Central memory CD8-positive, alpha-beta T cell (primary cell): ENCODE measurements around the gene C1D.

ENCODE experiments used
- ATAC-seq: fragments of 150-1000 bp; cut with Tn5 transposase; replicated peaks from 2 replicates; pipeline ENCODE4 v1.10.0; 2022; ENCODE audit warnings: mild to moderate bottlenecking, moderate FRiP score, moderate number of reproducible peaks; ENCODE audit not compliant: poor library complexity, severe bottlenecking; ENCODE audit errors: extremely low read depth
- DNase-seq, 2 donors: peaks; one replicate each; pipeline ENCODE4 v3.0.0; 2021; ENCODE audit warnings: low spot score in 2 of 2
- H3K27ac Mint-ChIP-seq: one replicate; pipeline ENCODE4 v1.8.0; 2022; ENCODE audit warnings: low read depth, mild to moderate bottlenecking, moderate library complexity, mixed read lengths
- H3K27me3 Mint-ChIP-seq: one replicate; pipeline ENCODE4 v1.8.0; 2022; ENCODE audit warnings: mixed read lengths
- H3K36me3 Mint-ChIP-seq: one replicate; pipeline ENCODE4 v1.8.0; 2022; ENCODE audit warnings: mild to moderate bottlenecking, moderate library complexity, mixed read lengths; ENCODE audit not compliant: insufficient read depth
- H3K4me1 Mint-ChIP-seq: one replicate; pipeline ENCODE4 v1.8.0; 2022; ENCODE audit warnings: mixed read lengths
- H3K4me3 Mint-ChIP-seq: one replicate; pipeline ENCODE4 v1.8.0; 2022; ENCODE audit warnings: mild to moderate bottlenecking, moderate library complexity, mixed read lengths
- H3K9me3 Mint-ChIP-seq: one replicate; pipeline ENCODE4 v1.8.0; 2022; ENCODE audit warnings: mixed read lengths

The C1D gene

GRCh38 chr2:68046642-68047240 lies 16.1 kb downstream of the C1D start:
- Mint-ChIP-seq H3K9me3 (no peaks in the 10 kb centered on the region), H3K27ac (no peak overlapping the region), H3K4me3 (no peak overlapping the region), H3K36me3 (peaks cover 30% of the 10 kb centered on the region), H3K4me1 (peaks cover 30% of the 10 kb centered on the region), H3K27me3 (no peaks in the 10 kb centered on the region)
- no peak for DNase-seq
- no peak for ATAC-seq

- Mint-ChIP-seq H3K4me3 (no peak overlapping the region), H3K27me3 (no peaks in the 10 kb centered on the region), H3K27ac (no peak overlapping the region), H3K36me3 (peaks cover 34% of the 10 kb centered on the region), H3K4me1 (peaks cover 25% of the 10 kb centered on the region), H3K9me3 (no peaks in the 10 kb centered on the region)
- no peak for ATAC-seq
- no peak for DNase-seq
These were observed 16.6 kb downstream of the C1D start for GRCh38 chr2:68046224-68046623.

GRCh38 chr2:68045342-68045741 lies 17.5 kb downstream of the C1D start:
- Mint-ChIP-seq H3K36me3 (peaks cover 31% of the 10 kb centered on the region), H3K4me1 (peaks cover 18% of the 10 kb centered on the region), H3K9me3 (no peaks in the 10 kb centered on the region), H3K4me3 (no peak overlapping the region), H3K27ac (no peak overlapping the region), H3K27me3 (no peaks in the 10 kb centered on the region)
- no peak for DNase-seq
- no peak for ATAC-seq

- peaks cover 29% of the 10 kb centered on the region for H3K36me3 Mint-ChIP-seq
- H3K27me3 Mint-ChIP-seq: no peaks in the 10 kb centered on the region
- DNase-seq (no peak), ATAC-seq (no peak)
- H3K27ac Mint-ChIP-seq: no peak overlapping the region
- H3K4me1 Mint-ChIP-seq: peaks cover 11% of the 10 kb centered on the region
- no peak overlapping the region for H3K4me3 Mint-ChIP-seq
- H3K9me3 Mint-ChIP-seq: no peaks in the 10 kb centered on the region
These were observed 18.7 kb downstream of the C1D start for GRCh38 chr2:68044099-68044498.

GRCh38 chr2:68043695-68044094 lies 19.1 kb downstream of the C1D start:
- H3K27ac Mint-ChIP-seq: no peak overlapping the region
- ATAC-seq (no peak), DNase-seq (no peak)
- H3K36me3 Mint-ChIP-seq: peaks cover 29% of the 10 kb centered on the region
- H3K4me3 Mint-ChIP-seq: no peak overlapping the region
- H3K9me3 Mint-ChIP-seq: no peaks in the 10 kb centered on the region
- no peaks in the 10 kb centered on the region for H3K27me3 Mint-ChIP-seq
- peaks cover 7% of the 10 kb centered on the region for H3K4me1 Mint-ChIP-seq

GRCh38 chr2:68043032-68043431 lies 19.8 kb downstream of the C1D start:
- no peak for DNase-seq
- ATAC-seq: no peak
- H3K4me1 Mint-ChIP-seq: peaks cover 4% of the 10 kb centered on the region
- H3K27ac Mint-ChIP-seq: no peak overlapping the region
- H3K9me3 Mint-ChIP-seq: no peaks in the 10 kb centered on the region
- H3K4me3 Mint-ChIP-seq: no peak overlapping the region
- peaks cover 29% of the 10 kb centered on the region for H3K36me3 Mint-ChIP-seq
- no peaks in the 10 kb centered on the region for H3K27me3 Mint-ChIP-seq

GRCh38 chr2:68041704-68042245 lies 21.0 kb downstream of the C1D start:
- H3K27me3 Mint-ChIP-seq: no peaks in the 10 kb centered on the region
- DNase-seq: no peak
- peaks cover 4% of the 10 kb centered on the region for H3K4me1 Mint-ChIP-seq
- no peak overlapping the region for H3K4me3 Mint-ChIP-seq
- no peak for ATAC-seq
- no peaks in the 10 kb centered on the region for H3K9me3 Mint-ChIP-seq
- peaks cover 25% of the 10 kb centered on the region for H3K36me3 Mint-ChIP-seq
- no peak overlapping the region for H3K27ac Mint-ChIP-seq

GRCh38 chr2:68040078-68040477 lies 22.7 kb downstream of the C1D start:
- Mint-ChIP-seq H3K4me3 (no peak overlapping the region), H3K36me3 (peaks cover 20% of the 10 kb centered on the region), H3K27ac (no peak overlapping the region), H3K4me1 (peaks cover 4% of the 10 kb centered on the region), H3K27me3 (no peaks in the 10 kb centered on the region), H3K9me3 (no peaks in the 10 kb centered on the region)
- ATAC-seq: no peak
- no peak for DNase-seq

- peaks cover 17% of the 10 kb centered on the region for H3K36me3 Mint-ChIP-seq
- H3K9me3 Mint-ChIP-seq: no peaks in the 10 kb centered on the region
- peaks cover 4% of the 10 kb centered on the region for H3K4me1 Mint-ChIP-seq
- DNase-seq (no peak), ATAC-seq (no peak)
- H3K27me3 Mint-ChIP-seq: no peaks in the 10 kb centered on the region
- no peak overlapping the region for H3K27ac Mint-ChIP-seq
- H3K4me3 Mint-ChIP-seq: no peak overlapping the region
These were observed 23.5 kb downstream of the C1D start for GRCh38 chr2:68039317-68039716.

- Mint-ChIP-seq H3K27me3 (no peaks in the 10 kb centered on the region), H3K4me3 (no peak overlapping the region), H3K9me3 (no peaks in the 10 kb centered on the region), H3K4me1 (no peaks in the 10 kb centered on the region), H3K27ac (no peak overlapping the region), H3K36me3 (no peaks in the 10 kb centered on the region)
- DNase-seq (no peak), ATAC-seq (no peak)
These were observed 30.1 kb downstream of the C1D start for GRCh38 chr2:68032702-68033101.

- Mint-ChIP-seq H3K4me1 (no peaks in the 10 kb centered on the region), H3K27ac (no peak overlapping the region), H3K9me3 (no peaks in the 10 kb centered on the region), H3K4me3 (no peak overlapping the region), H3K27me3 (peaks cover 4% of the 10 kb centered on the region), H3K36me3 (no peaks in the 10 kb centered on the region)
- no peak for DNase-seq
- ATAC-seq: no peak
These were observed 31.2 kb downstream of the C1D start for GRCh38 chr2:68031542-68032160.

GRCh38 chr2:68031043-68031442 lies 31.8 kb downstream of the C1D start:
- no peaks in the 10 kb centered on the region for H3K9me3 Mint-ChIP-seq
- no peaks in the 10 kb centered on the region for H3K4me1 Mint-ChIP-seq
- ATAC-seq (no peak), DNase-seq (no peak)
- no peak overlapping the region for H3K27ac Mint-ChIP-seq
- peaks cover 10% of the 10 kb centered on the region for H3K27me3 Mint-ChIP-seq
- H3K4me3 Mint-ChIP-seq: no peak overlapping the region
- H3K36me3 Mint-ChIP-seq: no peaks in the 10 kb centered on the region

- Mint-ChIP-seq H3K9me3 (no peaks in the 10 kb centered on the region), H3K4me1 (no peaks in the 10 kb centered on the region), H3K27me3 (peaks cover 15% of the 10 kb centered on the region), H3K36me3 (no peaks in the 10 kb centered on the region), H3K4me3 (no peak overlapping the region), H3K27ac (no peak overlapping the region)
- no peak for DNase-seq
- no peak for ATAC-seq
These were observed 32.3 kb downstream of the C1D start for GRCh38 chr2:68030529-68030928.
